H1 (cell line): ENCODE data around the gene TAF12. TPM values are rescaled to one million over a fixed set of nuclear protein-coding genes. Genes with fewer than 3 reads are reported as not detected.

Source experiments
- CTCF ChIA-PET: fragments of 300-600 bp; sonication (Branson Sonifier 250); formaldehyde crosslinking; loops from one replicate; lab custom pipeline; 2021; ENCODE audit not compliant: partially characterized antibody; lab: Charles Lee
- POLR2A ChIA-PET: fragments of 300-600 bp; sonication (Branson Sonifier 250); formaldehyde crosslinking; loops from one replicate; lab custom pipeline; 2021; ENCODE audit warnings: inconsistent platforms; ENCODE audit not compliant: partially characterized antibody; lab: Charles Lee
- DNase-seq, 2 experiments: peaks; one replicate each; pipeline versions ENCODE4 v3.0.0 to v3.0.0-alpha.2; 2010 to 2022; ENCODE audit warnings: low spot score in 2 of 2, low read depth in 1 of 2, mixed read lengths in 1 of 2
- FAIRE-seq: peaks from 2 replicates; lab custom pipeline; 2011; peaks lifted over from hg19 to GRCh38; lab: Jason Lieb, UNC
- H2AFZ ChIP-seq: 2 replicates; pipeline ENCODE4 v1.8.1; 2012; ENCODE audit warnings: low read length, inconsistent platforms
- H2AK5ac ChIP-seq: 2 replicates; pipeline ENCODE4 v1.6.1; 2013; ENCODE audit warnings: low read depth, low read length
- H2BK120ac ChIP-seq: replicated peaks from 2 replicates; pipeline ENCODE3; 2013; ENCODE audit warnings: low read depth, low read length, inconsistent platforms
- H2BK12ac ChIP-seq: 2 replicates; pipeline ENCODE4 v1.6.1; 2013; ENCODE audit warnings: low read depth, low read length
- H2BK15ac ChIP-seq: 2 replicates; pipeline ENCODE4 v1.6.1; 2013; ENCODE audit warnings: low read length
- H2BK20ac ChIP-seq: 2 replicates; pipeline ENCODE4 v1.6.1; 2013; ENCODE audit warnings: low read length
- H2BK5ac ChIP-seq: 2 replicates; pipeline ENCODE4 v1.6.1; 2013; ENCODE audit warnings: low read depth, low read length
- H3K14ac ChIP-seq: 2 replicates; pipeline ENCODE4 v1.6.1; 2013; ENCODE audit warnings: inconsistent platforms; ENCODE audit not compliant: insufficient read length
- H3K18ac ChIP-seq: 2 replicates; pipeline ENCODE4 v1.6.1; 2013; ENCODE audit warnings: low read length; ENCODE audit errors: extremely low read depth
- H3K23ac ChIP-seq: 2 replicates; pipeline ENCODE4 v1.6.1; 2013; ENCODE audit warnings: inconsistent platforms; ENCODE audit not compliant: insufficient read length
- H3K23me2 ChIP-seq: 2 replicates; pipeline ENCODE4 v1.6.1; 2013; ENCODE audit warnings: low read depth, low read length
- H3K27ac ChIP-seq: 2 replicates; pipeline ENCODE4 v1.6.1; 2011; ENCODE audit warnings: low read depth, low read length, inconsistent platforms
- H3K27me3 ChIP-seq, 4 experiments: replicated peaks in 1 of 4; 1 replicate in 1 of 4; 2 replicates in 3 of 4; pipeline versions ENCODE4 v1.6.1 to v1.8.1; 2011 to 2013; ENCODE audit warnings: low read length in 3 of 4, mild to moderate bottlenecking in 3 of 4, inconsistent platforms in 2 of 4, mixed read lengths in 2 of 4, moderate library complexity in 1 of 4; ENCODE audit not compliant: control insufficient read depth in 3 of 4, insufficient read depth in 3 of 4; ENCODE audit errors: extremely low read depth in 1 of 4
- H3K36me3 ChIP-seq, 4 experiments: 2 replicates each; pipeline versions ENCODE4 v1.6.1 to v1.8.1; 2011 to 2013; ENCODE audit warnings: mild to moderate bottlenecking in 4 of 4, low read length in 3 of 4, moderate library complexity in 2 of 4, control low read depth in 1 of 4, inconsistent platforms in 1 of 4; ENCODE audit not compliant: insufficient read depth in 4 of 4, control insufficient read depth in 2 of 4
- H3K4ac ChIP-seq: replicated peaks from 2 replicates; pipeline ENCODE3; 2013; ENCODE audit warnings: low read length, low read depth, mixed read lengths, inconsistent platforms; ENCODE audit not compliant: insufficient read length
- H3K4me1 ChIP-seq, 4 experiments: replicated peaks in 1 of 4; 1 replicate in 1 of 4; 2 replicates in 3 of 4; pipeline versions ENCODE4 v1.6.1 to v1.8.1; 2011 to 2013; ENCODE audit warnings: low read length in 3 of 4, inconsistent platforms in 2 of 4, mixed read lengths in 1 of 4; ENCODE audit not compliant: insufficient read depth in 4 of 4, control insufficient read depth in 3 of 4
- H3K4me2 ChIP-seq, 2 experiments: 2 replicates each; pipeline versions ENCODE4 v1.6.1 to v1.8.1; 2011 to 2013; ENCODE audit warnings: low read depth in 2 of 2, low read length in 2 of 2, control low read depth in 1 of 2, inconsistent platforms in 1 of 2, mild to moderate bottlenecking in 1 of 2; ENCODE audit not compliant: insufficient read depth in 1 of 2
- H3K4me3 ChIP-seq, 4 experiments: fragments of 200-600, 300-600 bp in 1 of 4; sonication (generic), shearing (Covaris generic), sonication (Bioruptor Twin) in 1 of 4; 2 replicates each; pipeline versions ENCODE4 v1.5.1 to v1.8.1; 2011 to 2016; ENCODE audit warnings: low read length in 4 of 4, low read depth in 3 of 4, control low read depth in 2 of 4, inconsistent platforms in 2 of 4, mild to moderate bottlenecking in 2 of 4, mixed read lengths in 1 of 4, moderate library complexity in 1 of 4; ENCODE audit not compliant: insufficient read depth in 2 of 4; ENCODE audit errors: extremely low read depth in 1 of 4
- H3K56ac ChIP-seq: replicated peaks from 2 replicates; pipeline ENCODE3; 2013; ENCODE audit warnings: low read depth, mild to moderate bottlenecking, mixed read lengths, low read length, inconsistent platforms; ENCODE audit not compliant: insufficient read length
- H3K79me1 ChIP-seq: 2 replicates; pipeline ENCODE4 v1.6.1; 2013; ENCODE audit warnings: low read depth, low read length, control low read depth
- H3K79me2 ChIP-seq, 2 experiments: 2 replicates each; pipeline versions ENCODE4 v1.6.1 to v1.8.1; 2012 to 2013; ENCODE audit warnings: low read length in 2 of 2, mild to moderate bottlenecking in 2 of 2, inconsistent platforms in 1 of 2; ENCODE audit not compliant: insufficient read depth in 2 of 2, control insufficient read depth in 1 of 2
- H3K9ac ChIP-seq, 4 experiments: replicated peaks in 1 of 4; 1 replicate in 1 of 4; 2 replicates in 3 of 4; pipeline versions ENCODE4 v1.6.1 to v1.8.1; 2011 to 2013; ENCODE audit warnings: low read depth in 3 of 4, low read length in 3 of 4, control low read depth in 2 of 4, mild to moderate bottlenecking in 2 of 4, moderate library complexity in 2 of 4, inconsistent platforms in 1 of 4; ENCODE audit errors: extremely low read depth in 1 of 4
- H3K9me3 ChIP-seq, 2 experiments: 2 replicates each; pipeline versions ENCODE4 v1.6.1 to v1.8.1; 2012 to 2013; ENCODE audit warnings: mild to moderate bottlenecking in 2 of 2, moderate library complexity in 2 of 2, control low read depth in 1 of 2, inconsistent platforms in 1 of 2, low read depth in 1 of 2, low read length in 1 of 2, mixed read lengths in 1 of 2; ENCODE audit not compliant: insufficient read depth in 2 of 2
- H4K20me1 ChIP-seq, 2 experiments: replicated peaks in 1 of 2; 2 replicates each; pipeline versions ENCODE3 to v1.8.1; 2011 to 2013; ENCODE audit warnings: inconsistent platforms in 2 of 2, low read length in 2 of 2, mild to moderate bottlenecking in 1 of 2; ENCODE audit not compliant: insufficient read depth in 2 of 2, control insufficient read depth in 1 of 2
- H4K5ac ChIP-seq: 2 replicates; pipeline ENCODE4 v1.6.1; 2013; ENCODE audit warnings: low read length, low read depth, mixed read lengths, inconsistent platforms; ENCODE audit not compliant: insufficient read length
- H4K8ac ChIP-seq: 2 replicates; pipeline ENCODE4 v1.8.0; 2013; ENCODE audit warnings: mild to moderate bottlenecking, moderate library complexity, low read length, inconsistent platforms; ENCODE audit not compliant: insufficient read depth; ENCODE audit errors: extremely low read depth
- H4K91ac ChIP-seq: replicated peaks from 2 replicates; pipeline ENCODE3; 2013; ENCODE audit warnings: low read length, mixed read lengths, inconsistent platforms; ENCODE audit not compliant: insufficient read length
- HDAC6 ChIP-seq: IDR thresholded peaks from one replicate; pipeline ENCODE4 v1.7.1; 2012; ENCODE audit warnings: low read depth, mild to moderate bottlenecking, inconsistent platforms, low read length, moderate library complexity
- MAFK ChIP-seq: IDR thresholded peaks from 2 replicates; pipeline ENCODE4 v1.6.1; 2012; ENCODE audit warnings: low read depth, mild to moderate bottlenecking, improper control_type of control experiment, low read length
- NRF1 ChIP-seq: IDR thresholded peaks from 2 replicates; pipeline ENCODE4 v1.6.1; 2011; ENCODE audit warnings: mild to moderate bottlenecking, low read depth, low read length, improper control_type of control experiment
- SIRT6 ChIP-seq: IDR thresholded peaks from one replicate; pipeline ENCODE4 v1.7.1; 2012; ENCODE audit warnings: low read length, inconsistent platforms
- WGBS, 2 experiments: shearing (Covaris generic) in 1 of 2; methylation state at CpG; one replicate each; pipeline versions ENCODE4 v1.1.6 to v1.1.7; 2013 to 2015; ENCODE audit warnings: low lambda C conversion rate in 2 of 2, mixed read lengths in 2 of 2, inconsistent platforms in 1 of 2, low coverage in 1 of 2, missing lambda C conversion rate in 1 of 2; ENCODE audit not compliant: insufficient replicate concordance in 2 of 2, insufficient coverage in 1 of 2, insufficient read length in 1 of 2; ENCODE audit errors: extremely low coverage in 1 of 2, missing lambda C conversion rate in 1 of 2; 5-methylcytosine and 5-hydroxymethylcytosine counted together
- polyA plus RNA-seq, 7 experiments: library from polyadenylated mRNA; depleted of rRNA in 3 of 7; stranded (reverse) in 5 of 7; unstranded in 2 of 7; fragments of >200 nt in 5 of 7; fragments of 200-250 nt in 2 of 7; gene quantifications; 1 replicate in 5 of 7; 2 replicates in 1 of 7; 4 replicates in 1 of 7; pipeline versions ENCODE4 v1.2.1 to v1.2.3, GENCODE V29; 2011 to 2013; ENCODE audit warnings: missing spikeins in 2 of 7, mixed read lengths in 2 of 7
- total RNA-seq: library from RNA; stranded (reverse); fragmentation: NEBNext Ultra II Directional; extraction: Animal tissue kit (Norgen Biotek cat#: 25700); gene quantifications from 2 replicates; pipeline ENCODE4 v1.2.1, GENCODE V29; 2021

Gene TAF12
- total and polyA plus RNA-seq, 2 of the 8 experiments (the other 6 are each of a cell fraction or from before 2014, with no cell fraction given), result 25.1 to 27.2 TPM

DNA sequence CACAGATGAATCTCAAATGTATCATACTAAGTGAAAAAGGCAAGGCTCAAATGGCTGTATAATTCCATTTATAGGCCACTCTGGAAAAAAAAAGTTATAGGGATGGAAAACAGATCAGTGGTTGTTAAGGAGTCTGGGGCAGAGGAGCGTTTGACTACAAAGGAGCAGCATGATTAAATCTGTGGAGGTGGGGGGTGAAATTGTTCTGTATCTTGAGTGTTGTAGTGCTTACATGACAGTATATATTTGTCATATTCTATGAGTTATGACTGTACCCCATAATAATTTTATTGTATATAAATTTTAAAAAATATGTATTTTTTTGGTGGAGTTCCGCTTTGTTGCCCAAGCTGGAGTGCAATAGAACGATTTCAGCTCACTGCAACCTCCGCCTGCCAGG lies 10.3 kb downstream of the TAF12 start:
- Histone ChIP-seq H2BK12ac (no peak overlapping the region), H3K4me3 (no peak overlapping the region), H3K18ac (no peak overlapping the region), H3K4me2 (no peak overlapping the region), H2BK5ac (no peak overlapping the region), H3K79me2 (no peaks in the 10 kb centered on the region), H4K20me1 (no peaks in the 10 kb centered on the region), H3K23ac (no peak overlapping the region), H3K14ac (no peak overlapping the region), H3K23me2 (no peaks in the 10 kb centered on the region), H2BK120ac (no peak overlapping the region), H3K27ac (no peak overlapping the region), H4K5ac (no peak overlapping the region), H3K4ac (no peak overlapping the region), H2BK15ac (no peak overlapping the region), H3K4me1 (no peaks in the 10 kb centered on the region), H3K36me3 (no peaks in the 10 kb centered on the region), H3K9ac (no peak overlapping the region), H3K9me3 (no peaks in the 10 kb centered on the region), H3K56ac (no peak overlapping the region), H2AFZ (no peak overlapping the region), H4K91ac (no peak overlapping the region), H4K8ac (no peak overlapping the region), H2AK5ac (no peak overlapping the region), H2BK20ac (no peak overlapping the region), H3K79me1 (no peaks in the 10 kb centered on the region), H3K27me3 (no peaks in the 10 kb centered on the region)
- DNase-seq, result no peak
- ChIA-PET POLR2A (interaction anchor here (1.5 to 2.0 kb wide), 3 partner anchors 10 to 51 kb away, joined by 6 to 7 read pairs (median 6); no protein-coding TSS in a partner anchor), CTCF (interaction anchor here (0.6 kb wide), 1 partner anchor 27 kb away, joined by 3 read pairs; no protein-coding TSS in a partner anchor)
- FAIRE-seq, result no peak
- WGBS, 2 experiments, result 92% methylated on average over 4 of the region's 4 CpGs; no CpG with 5 or more reads in 1 of the 2 experiments
- TF ChIP-seq SIRT6 (no peak), MAFK (no peak), HDAC6 (no peak), NRF1 (no peak)
